Measurements from ENCODE around the gene LEKR1.

LEKR1 gene

GRCh38 chr3:157079676-157080369 lies 253.7 kb downstream of the LEKR1 start:
- DNase-seq (ENCODE audit: low read depth in 2 of 2) = no peak

DNA sequence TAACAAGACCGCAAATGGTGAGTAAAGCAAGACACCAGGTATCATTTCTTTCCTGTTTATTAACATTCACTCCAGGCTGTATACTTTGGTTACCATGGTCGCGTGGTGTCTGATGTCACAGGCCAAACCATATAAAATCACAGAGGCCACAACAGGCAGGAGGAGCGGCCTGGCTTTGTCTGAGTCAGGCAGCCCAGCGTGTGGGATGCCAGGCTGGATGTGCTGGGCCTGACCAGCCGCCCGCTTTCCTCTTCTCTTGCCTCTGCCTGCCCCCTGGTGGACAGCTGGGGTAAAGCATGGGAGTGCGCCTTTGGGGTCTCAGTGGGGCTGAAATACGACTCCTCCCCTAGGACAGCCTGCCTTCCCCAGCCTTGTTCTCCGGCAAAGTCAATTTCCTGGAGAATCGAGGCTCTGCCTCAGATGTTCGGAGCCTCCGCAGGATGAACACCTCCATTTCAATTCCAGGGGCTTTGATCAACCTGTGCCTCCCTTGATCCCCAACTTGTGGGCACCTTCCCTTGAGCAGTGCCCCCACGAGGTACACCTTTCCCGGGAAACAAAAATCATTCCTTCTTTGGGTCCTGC lies 255.6 kb downstream of the LEKR1 start:
- peak; percentile 68 to 84 for DNase-seq (ENCODE audit: low read depth in 2 of 2)

GRCh38 chr3:157082305-157082982 lies 256.3 kb downstream of the LEKR1 start:
- no peak for DNase-seq (ENCODE audit: low read depth in 2 of 2)

- no peak for DNase-seq (ENCODE audit: low read depth in 2 of 2)
Measured at GRCh38 chr3:157083824-157084223, 257.7 kb downstream of the LEKR1 start.

- DNase-seq (ENCODE audit: low read depth in 2 of 2) = no peak
Measured at GRCh38 chr3:157086060-157086750, 260.1 kb downstream of the LEKR1 start.

- DNase-seq (ENCODE audit: low read depth in 2 of 2) = no peak
Measured at GRCh38 chr3:157086775-157087174, 260.6 kb downstream of the LEKR1 start.

- no peak for DNase-seq (ENCODE audit: low read depth in 2 of 2)
Measured at GRCh38 chr3:157087373-157087772, 261.2 kb downstream of the LEKR1 start.

- no peak for DNase-seq (ENCODE audit: low read depth in 2 of 2)
Measured at GRCh38 chr3:157087780-157088600, 261.8 kb downstream of the LEKR1 start.

DNA sequence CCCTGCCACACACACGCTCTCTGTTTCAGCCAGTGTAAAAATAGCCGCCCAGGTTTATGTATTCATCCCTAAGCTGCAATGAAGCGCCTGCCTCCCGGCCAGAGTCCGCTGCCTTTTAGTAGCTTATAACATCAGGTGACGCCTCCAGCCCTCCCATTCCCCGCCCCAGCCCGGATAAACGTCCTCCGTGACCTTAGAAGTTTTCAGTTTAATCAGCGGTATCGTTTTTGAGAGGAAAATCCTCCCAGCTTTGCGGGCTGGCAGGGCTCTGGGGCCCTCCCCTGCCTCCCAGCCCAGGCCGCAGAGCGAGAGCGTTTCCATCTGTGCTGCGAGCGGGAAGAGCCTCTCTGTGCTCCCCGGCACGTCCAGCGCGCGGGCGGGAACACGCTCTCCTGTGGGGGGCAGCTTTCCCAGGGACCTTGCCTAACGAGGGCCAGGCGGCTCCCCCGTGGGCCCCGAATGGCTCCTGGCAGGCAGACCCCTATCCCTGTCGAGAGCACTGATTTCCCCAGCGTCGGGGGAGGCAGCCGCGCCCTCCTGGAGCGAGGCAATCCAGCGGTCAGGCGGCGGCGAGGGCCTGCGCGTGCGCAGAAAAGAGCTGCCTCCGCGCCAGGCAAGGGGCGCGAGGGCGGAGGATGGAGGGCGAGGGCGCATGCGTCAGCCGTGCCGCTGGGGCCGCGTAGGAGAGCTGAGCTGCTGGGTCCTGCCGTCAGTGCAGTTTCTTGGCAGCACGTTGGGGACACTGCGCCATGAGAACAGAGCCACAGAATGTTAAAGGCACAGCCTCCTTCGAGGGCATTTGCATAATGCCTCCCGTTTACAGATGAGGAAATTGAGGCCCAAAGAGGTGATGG lies 262.7 kb downstream of the LEKR1 start:
- DNase-seq (ENCODE audit: low read depth in 2 of 2) = peak; percentile 84 to 87

DNA sequence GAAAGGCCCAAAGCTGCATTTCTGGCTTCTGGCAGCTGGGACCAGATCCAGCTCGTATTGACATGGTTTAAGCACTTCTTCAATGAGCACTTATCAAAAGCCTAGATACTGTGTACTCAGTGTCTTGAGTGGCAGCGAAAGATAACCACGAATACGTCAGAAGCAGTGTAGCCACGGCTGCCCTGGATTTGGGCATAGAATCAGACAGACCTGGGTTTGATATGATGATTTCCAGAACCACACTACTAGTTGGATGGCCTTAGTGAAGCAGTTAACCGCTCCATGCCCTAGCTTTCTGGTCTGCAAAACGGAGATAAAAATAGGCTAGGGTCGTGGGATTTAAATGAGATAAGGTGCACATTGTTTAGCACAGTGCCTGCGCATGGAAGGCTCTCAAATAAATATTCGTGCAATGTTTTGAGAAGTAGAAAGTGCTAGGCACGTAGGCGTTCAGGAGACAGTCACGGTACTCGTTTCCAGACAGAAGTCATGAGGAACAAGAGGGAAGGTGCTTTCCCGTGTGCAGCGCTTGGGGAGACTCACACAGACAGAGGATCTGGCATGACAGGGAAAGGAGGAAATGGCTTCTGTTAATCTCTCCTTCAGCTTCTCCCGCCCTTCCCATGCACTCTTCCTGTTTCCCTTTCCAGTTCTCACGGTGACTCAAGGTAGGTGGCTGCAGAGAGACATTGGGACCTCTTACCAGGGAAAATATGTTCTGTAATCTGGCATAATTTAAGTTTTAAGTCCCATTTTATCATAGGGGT lies 263.5 kb downstream of the LEKR1 start:
- DNase-seq (ENCODE audit: low read depth in 2 of 2) = peak in 1 of 2 donors; percentile 5

- DNase-seq (ENCODE audit: low read depth in 2 of 2) = no peak
Measured at GRCh38 chr3:157091083-157091833, 265.1 kb downstream of the LEKR1 start.

GRCh38 chr3:157092230-157092629 lies 266.1 kb downstream of the LEKR1 start:
- no peak for DNase-seq (ENCODE audit: low read depth in 2 of 2)

- DNase-seq (ENCODE audit: low read depth in 2 of 2) = no peak
Measured at GRCh38 chr3:157093096-157093495, 266.9 kb downstream of the LEKR1 start.

- no peak for DNase-seq (ENCODE audit: low read depth in 2 of 2)
Measured at GRCh38 chr3:157094301-157094700, 268.1 kb downstream of the LEKR1 start.

DNA sequence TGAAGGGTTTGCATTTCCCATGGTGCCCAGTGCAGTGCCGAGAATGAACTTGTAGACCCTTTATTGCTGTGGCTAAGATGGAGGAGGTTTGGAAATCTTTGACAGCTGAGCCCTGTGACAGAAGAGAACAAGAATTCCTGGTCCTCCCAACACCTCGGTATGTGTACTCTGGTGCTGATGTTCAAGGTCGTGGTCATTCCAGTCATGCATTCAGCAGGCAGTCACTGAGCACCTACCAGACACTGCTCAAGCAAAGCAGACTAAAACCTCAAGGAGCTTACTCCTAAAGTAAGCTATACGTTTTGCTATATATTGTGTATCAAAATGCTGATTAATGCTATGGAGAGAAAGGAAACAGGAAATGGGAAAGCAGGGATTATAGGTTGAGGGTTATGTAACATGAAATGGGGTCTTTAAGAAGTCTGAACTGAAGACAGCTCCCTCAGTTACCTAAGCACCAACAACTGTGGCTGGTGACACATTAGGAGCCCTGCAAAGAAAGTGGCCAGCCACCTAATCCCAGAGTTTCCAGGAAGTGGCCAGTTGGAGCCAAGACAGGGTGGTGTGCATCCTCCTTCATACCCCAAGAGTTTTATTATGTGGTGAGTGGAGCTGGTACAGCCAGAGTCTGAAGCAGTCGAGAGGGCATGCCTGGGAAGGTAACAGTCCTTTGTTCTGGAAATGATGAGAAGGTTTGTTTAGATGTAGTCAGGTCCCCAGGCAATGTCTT lies 268.8 kb downstream of the LEKR1 start:
- no peak for DNase-seq (ENCODE audit: low read depth in 2 of 2)

Data from stimulated activated CD4-positive, alpha-beta T cell treated with anti-CD3 and anti-CD28 coated beads, Interleukin-1b, Interleukin-23, amount 100 ng/mL, for 1 hour (primary cell).